HPDE6-E6E7 (cell line): ENCODE data around the gene PPIA.
"Not testable (repeated sequence)": the region's sequence is repeated elsewhere in the genome, so short reads cannot be mapped to it uniquely, and the experiment has no call there.

Experiments used
- DNase-seq: peaks from one replicate; pipeline ENCODE4 v3.0.0; 2011; ENCODE audit warnings: missing footprints; ENCODE audit errors: extremely low spot score

The PPIA gene

GRCh38 chr7:44764081-44764480 lies 32.4 kb upstream of the PPIA start:
- no peak for DNase-seq

- DNase-seq, result no peak
Measured at GRCh38 chr7:44764665-44765578, 31.6 kb upstream of the PPIA start.

- DNase-seq, result no peak
Measured at GRCh38 chr7:44765579-44766415, 30.7 kb upstream of the PPIA start.

- DNase-seq, result no peak
Measured at GRCh38 chr7:44766416-44766801, 30.1 kb upstream of the PPIA start.

GRCh38 chr7:44767134-44767911 lies 29.2 kb upstream of the PPIA start:
- DNase-seq, result no peak

- no peak for DNase-seq
Measured at GRCh38 chr7:44767912-44768627, 28.4 kb upstream of the PPIA start.

- DNase-seq, result no peak
Measured at GRCh38 chr7:44768628-44769371, 27.7 kb upstream of the PPIA start.

- no peak for DNase-seq
Measured at GRCh38 chr7:44769376-44769775, 27.1 kb upstream of the PPIA start.

GRCh38 chr7:44769776-44770294 lies 26.6 kb upstream of the PPIA start:
- DNase-seq, result no peak

GRCh38 chr7:44771358-44771757 lies 25.1 kb upstream of the PPIA start:
- no peak for DNase-seq

GRCh38 chr7:44772440-44772839 lies 24.0 kb upstream of the PPIA start:
- no peak for DNase-seq

GRCh38 chr7:44772867-44773266 lies 23.6 kb upstream of the PPIA start:
- no peak for DNase-seq

GRCh38 chr7:44774486-44774885 lies 22.0 kb upstream of the PPIA start:
- DNase-seq, result not testable (repeated sequence)

GRCh38 chr7:44775383-44776107 lies 20.9 kb upstream of the PPIA start:
- DNase-seq, result no peak

GRCh38 chr7:44776211-44776610 lies 20.3 kb upstream of the PPIA start:
- no peak for DNase-seq

GRCh38 chr7:44782460-44782859 lies 14.0 kb upstream of the PPIA start:
- DNase-seq, result no peak

- no peak for DNase-seq
Measured at GRCh38 chr7:44783407-44783806, 13.1 kb upstream of the PPIA start.

- no peak for DNase-seq
Measured at GRCh38 chr7:44784364-44784763, 12.1 kb upstream of the PPIA start.

GRCh38 chr7:44785218-44785617 lies 11.3 kb upstream of the PPIA start:
- DNase-seq, result not testable (repeated sequence)

- no peak for DNase-seq
Measured at GRCh38 chr7:44787041-44787440, 9.4 kb upstream of the PPIA start.
